WTC11 (cell line): Measurements from ENCODE around the gene SBNO2.

ENCODE experiments used
- ATF3 ChIP-seq: sonication (generic); formaldehyde crosslinking; conservative IDR thresholded peaks from 2 replicates; pipeline ENCODE4 v1.8.1; 2022; ENCODE audit warnings: mild to moderate bottlenecking, missing genetic modification reagents
- CTCF ChIP-seq: fragments of 200-600 bp; IDR thresholded peaks from 2 replicates; pipeline ENCODE4 v1.8.0; 2022; ENCODE audit warnings: antibody characterized with exemption
- ETV6 ChIP-seq: sonication (generic); formaldehyde crosslinking; IDR thresholded peaks from 2 replicates; pipeline ENCODE4 v1.8.1; 2022; ENCODE audit warnings: mild to moderate bottlenecking, missing genetic modification reagents
- JUN ChIP-seq: sonication (generic); formaldehyde crosslinking; IDR thresholded peaks from 2 replicates; pipeline ENCODE4 v1.8.0; 2023; ENCODE audit warnings: mild to moderate bottlenecking, missing genetic modification reagents
- MXD4 ChIP-seq: fragments of 250-450 bp; sonication (Bioruptor Pico); IDR thresholded peaks from 2 replicates; pipeline ENCODE4 v1.8.0; 2021; ENCODE audit warnings: mild to moderate bottlenecking, moderate library complexity, borderline replicate concordance
- NFYB ChIP-seq: sonication (generic); formaldehyde crosslinking; conservative IDR thresholded peaks from 2 replicates; pipeline ENCODE4 v1.8.0; 2022; ENCODE audit warnings: low read depth, missing genetic modification reagents
- NR2C2 ChIP-seq: sonication (generic); formaldehyde crosslinking; IDR thresholded peaks from 2 replicates; pipeline ENCODE4 v1.8.0; 2022; ENCODE audit warnings: mild to moderate bottlenecking, missing genetic modification reagents
- SMAD3 ChIP-seq: sonication (generic); formaldehyde crosslinking; IDR thresholded peaks from 2 replicates; pipeline ENCODE4 v1.8.0; 2022; ENCODE audit warnings: missing genetic modification reagents, mild to moderate bottlenecking, borderline replicate concordance
- ZBTB21 ChIP-seq: sonication (generic); formaldehyde crosslinking; IDR thresholded peaks from 2 replicates; pipeline ENCODE4 v1.8.1; 2023; ENCODE audit warnings: mild to moderate bottlenecking, missing genetic modification reagents, borderline replicate concordance
- ZNF317 ChIP-seq: sonication (generic); formaldehyde crosslinking; IDR thresholded peaks from 2 replicates; pipeline ENCODE4 v1.8.1; 2023; ENCODE audit warnings: low read depth, mild to moderate bottlenecking, moderate library complexity, missing genetic modification reagents, borderline replicate concordance
- ZNF512 ChIP-seq: sonication (generic); formaldehyde crosslinking; IDR thresholded peaks from 2 replicates; pipeline ENCODE4 v1.8.1; 2022; ENCODE audit warnings: missing genetic modification reagents, borderline replicate concordance
- ZNF671 ChIP-seq: fragments of 250-450 bp; sonication (Bioruptor Pico); IDR thresholded peaks from 2 replicates; pipeline ENCODE4 v1.8.0; 2021; ENCODE audit warnings: mild to moderate bottlenecking
- TF ChIP-seq, protein P1 (sequence below): sonication (generic); formaldehyde crosslinking; IDR thresholded peaks from 2 replicates; pipeline ENCODE4 v1.8.1; 2022; ENCODE audit warnings: mild to moderate bottlenecking, missing genetic modification reagents, moderate library complexity, borderline replicate concordance
- TF ChIP-seq, protein P2 (sequence below): fragments of 250-450 bp; sonication (Bioruptor Pico); IDR thresholded peaks from 2 replicates; pipeline ENCODE4 v1.9.0; 2021; ENCODE audit warnings: moderate library complexity, mild to moderate bottlenecking, inconsistent platforms, borderline replicate concordance

DNA sequence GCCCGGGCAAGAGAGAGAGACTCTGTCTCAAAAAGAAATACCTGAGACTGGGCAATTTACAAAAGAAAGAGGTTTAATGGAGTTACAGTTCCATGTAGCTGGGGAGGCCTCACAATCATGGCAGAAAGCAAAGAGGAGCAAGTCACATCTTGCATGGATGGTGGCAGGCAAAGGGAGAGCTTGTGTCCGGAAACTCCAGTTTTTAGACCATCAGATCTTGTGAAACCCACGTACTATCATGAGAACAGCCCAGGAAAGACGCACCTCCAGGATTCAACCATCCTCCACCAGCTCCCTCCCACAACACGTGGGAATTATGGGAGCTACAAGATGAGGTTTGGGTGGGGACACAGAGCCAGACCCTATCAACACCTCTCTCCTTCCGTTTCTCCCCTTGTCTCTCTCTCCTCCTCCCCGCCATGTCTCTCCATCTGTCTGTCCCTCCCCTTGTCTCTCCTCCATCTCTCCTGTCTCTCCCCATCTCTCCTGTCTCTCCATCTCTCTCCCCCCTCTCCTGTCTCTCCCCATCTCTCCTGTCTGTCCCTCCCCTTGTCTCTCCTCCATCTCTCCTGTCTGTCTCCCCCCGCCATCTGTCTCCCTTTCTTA lies 88.9 kb downstream of the SBNO2 start:
- TF ChIP-seq ETV6 (no peak), NFYB (no peak), ATF3 (no peak), ZNF671 (no peak), CTCF (no peak), SMAD3 (CRISPR knock-in tag) (no peak), ZNF317 (CRISPR knock-in tag) (no peak), ZBTB21 (CRISPR knock-in tag) (no peak), JUN (CRISPR knock-in tag) (no peak), ZNF512 (CRISPR knock-in tag) (no peak), NR2C2 (CRISPR knock-in tag) (no peak), MXD4 (CRISPR knock-in tag) (no peak)
- TF ChIP-seq, protein P1, sequence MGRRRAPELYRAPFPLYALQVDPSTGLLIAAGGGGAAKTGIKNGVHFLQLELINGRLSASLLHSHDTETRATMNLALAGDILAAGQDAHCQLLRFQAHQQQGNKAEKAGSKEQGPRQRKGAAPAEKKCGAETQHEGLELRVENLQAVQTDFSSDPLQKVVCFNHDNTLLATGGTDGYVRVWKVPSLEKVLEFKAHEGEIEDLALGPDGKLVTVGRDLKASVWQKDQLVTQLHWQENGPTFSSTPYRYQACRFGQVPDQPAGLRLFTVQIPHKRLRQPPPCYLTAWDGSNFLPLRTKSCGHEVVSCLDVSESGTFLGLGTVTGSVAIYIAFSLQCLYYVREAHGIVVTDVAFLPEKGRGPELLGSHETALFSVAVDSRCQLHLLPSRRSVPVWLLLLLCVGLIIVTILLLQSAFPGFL: no peak
- TF ChIP-seq, protein P2, sequence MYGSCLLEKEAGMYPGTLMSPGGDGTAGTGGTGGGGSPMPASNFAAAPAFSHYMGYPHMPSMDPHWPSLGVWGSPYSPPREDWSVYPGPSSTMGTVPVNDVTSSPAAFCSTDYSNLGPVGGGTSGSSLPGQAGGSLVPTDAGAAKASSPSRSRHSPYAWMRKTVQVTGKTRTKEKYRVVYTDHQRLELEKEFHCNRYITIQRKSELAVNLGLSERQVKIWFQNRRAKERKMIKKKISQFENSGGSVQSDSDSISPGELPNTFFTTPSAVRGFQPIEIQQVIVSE (CRISPR knock-in tag): no peak
